Measurements from ENCODE around the gene TRIM33.
"Not testable (repeated sequence)": the region's sequence is repeated elsewhere in the genome, so short reads cannot be mapped to it uniquely, and the experiment has no call there.

TRIM33 gene

DNA sequence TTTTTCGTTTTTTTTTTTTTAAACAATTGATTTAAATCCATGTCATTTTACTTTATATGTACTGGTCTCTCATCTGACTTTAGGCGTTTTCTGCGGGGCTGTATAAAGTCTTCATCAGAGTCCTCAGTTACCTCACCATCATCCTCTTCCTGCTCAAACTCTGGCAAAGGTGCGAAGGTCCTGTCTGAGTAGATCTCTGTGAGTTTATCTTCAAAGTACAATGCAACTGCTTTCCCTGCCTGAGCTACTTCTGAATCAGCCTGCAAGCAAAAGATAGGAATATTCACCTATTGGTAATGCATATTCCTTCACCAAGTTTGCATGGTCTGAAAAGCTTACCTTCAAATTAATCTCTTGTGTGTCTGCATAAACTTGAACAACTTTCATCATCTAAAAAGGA, 113.4 kb downstream of the TRIM33 start:
- H3K4me3 ChIP-seq (ENCODE audit: low read depth, low read length): no peak overlapping the region
- H3K9me3 ChIP-seq: no peaks in the 10 kb centered on the region
- H3K27me3 ChIP-seq: no peaks in the 10 kb centered on the region
- no peak for DNase-seq
- no peaks in the 10 kb centered on the region for H3K4me1 ChIP-seq
- TF ChIP-seq, protein P1, sequence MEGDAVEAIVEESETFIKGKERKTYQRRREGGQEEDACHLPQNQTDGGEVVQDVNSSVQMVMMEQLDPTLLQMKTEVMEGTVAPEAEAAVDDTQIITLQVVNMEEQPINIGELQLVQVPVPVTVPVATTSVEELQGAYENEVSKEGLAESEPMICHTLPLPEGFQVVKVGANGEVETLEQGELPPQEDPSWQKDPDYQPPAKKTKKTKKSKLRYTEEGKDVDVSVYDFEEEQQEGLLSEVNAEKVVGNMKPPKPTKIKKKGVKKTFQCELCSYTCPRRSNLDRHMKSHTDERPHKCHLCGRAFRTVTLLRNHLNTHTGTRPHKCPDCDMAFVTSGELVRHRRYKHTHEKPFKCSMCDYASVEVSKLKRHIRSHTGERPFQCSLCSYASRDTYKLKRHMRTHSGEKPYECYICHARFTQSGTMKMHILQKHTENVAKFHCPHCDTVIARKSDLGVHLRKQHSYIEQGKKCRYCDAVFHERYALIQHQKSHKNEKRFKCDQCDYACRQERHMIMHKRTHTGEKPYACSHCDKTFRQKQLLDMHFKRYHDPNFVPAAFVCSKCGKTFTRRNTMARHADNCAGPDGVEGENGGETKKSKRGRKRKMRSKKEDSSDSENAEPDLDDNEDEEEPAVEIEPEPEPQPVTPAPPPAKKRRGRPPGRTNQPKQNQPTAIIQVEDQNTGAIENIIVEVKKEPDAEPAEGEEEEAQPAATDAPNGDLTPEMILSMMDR (IDR thresholded peaks at IDR 0.05; ENCODE audit: low read depth, low read length): no peak
- H3K36me3 ChIP-seq: peaks cover 13% of the 10 kb centered on the region

DNA sequence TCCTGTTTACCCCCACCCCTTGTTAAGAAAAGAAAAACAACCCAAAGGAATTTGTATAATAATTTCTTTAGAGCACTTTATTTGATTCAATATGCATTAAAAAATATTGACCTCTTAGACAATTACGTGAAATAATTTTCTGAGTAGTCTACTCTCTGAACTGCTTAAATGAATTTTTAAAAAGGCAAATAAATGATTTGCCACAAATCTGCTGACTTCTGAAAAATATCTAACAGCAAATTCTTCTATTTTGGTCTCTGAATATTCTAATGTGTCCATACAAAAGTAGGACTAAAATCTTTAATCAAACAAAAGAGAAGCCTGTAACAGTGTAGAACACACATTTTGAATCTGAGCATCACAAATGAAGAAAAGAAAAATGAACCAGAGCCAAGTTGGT, 115.1 kb downstream of the TRIM33 start:
- TF ChIP-seq, protein P1 (IDR thresholded peaks at IDR 0.05; ENCODE audit: low read depth, low read length): no peak
- Histone ChIP-seq H3K4me1 (no peaks in the 10 kb centered on the region), H3K36me3 (peaks cover 6% of the 10 kb centered on the region), H3K9me3 (no peaks in the 10 kb centered on the region), H3K4me3 (ENCODE audit: low read depth, low read length) (no peak overlapping the region), H3K27me3 (no peaks in the 10 kb centered on the region)
- no peak for DNase-seq

DNA sequence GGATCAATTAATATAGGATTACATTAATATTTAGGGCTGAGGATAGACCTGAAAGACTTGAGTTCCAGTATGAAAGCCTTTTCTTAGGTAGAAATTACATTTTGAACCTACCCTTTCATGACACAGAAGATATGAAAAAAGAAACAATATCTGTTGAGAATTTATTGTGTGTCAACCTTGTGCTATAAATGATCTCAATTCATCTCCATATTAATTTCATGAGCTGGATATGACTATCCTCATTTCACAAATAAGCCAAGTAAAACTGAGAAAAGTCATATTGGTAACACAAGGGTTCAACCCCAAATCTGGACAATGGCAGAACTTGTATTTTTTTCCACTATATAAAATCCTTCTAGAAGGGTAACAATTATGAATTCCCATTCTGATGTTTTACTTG, 120.0 kb downstream of the TRIM33 start:
- H3K36me3 ChIP-seq: no peaks in the 10 kb centered on the region

DNA sequence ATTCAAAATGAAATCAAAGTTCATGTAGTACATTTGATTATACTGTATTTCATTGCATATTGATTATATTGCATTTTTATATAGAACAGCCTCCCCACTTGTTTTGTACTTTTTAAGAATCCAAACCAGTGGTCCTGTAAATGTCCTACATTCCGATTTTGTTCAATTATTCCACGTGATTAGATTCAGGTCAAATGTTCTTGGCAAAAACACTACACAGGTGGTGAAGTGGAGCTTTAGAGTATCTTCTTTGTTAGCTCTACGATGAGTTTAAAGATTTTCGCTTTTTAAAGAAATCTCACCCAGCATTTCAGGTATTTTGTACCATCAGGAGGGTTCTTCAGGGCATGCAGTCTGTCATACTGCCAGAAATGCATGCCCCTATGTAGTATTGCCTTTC, 120.6 kb downstream of the TRIM33 start:
- no peak for DNase-seq
- Histone ChIP-seq H3K9me3 (no peaks in the 10 kb centered on the region), H3K4me1 (no peaks in the 10 kb centered on the region), H3K36me3 (no peaks in the 10 kb centered on the region), H3K4me3 (ENCODE audit: low read depth, low read length) (no peak overlapping the region), H3K27me3 (no peaks in the 10 kb centered on the region)
- TF ChIP-seq, protein P1 (IDR thresholded peaks at IDR 0.05; ENCODE audit: low read depth, low read length): no peak

More for the DNA sequence above, 120.0 kb downstream of the TRIM33 start:
- no peaks in the 10 kb centered on the region for H3K4me1 ChIP-seq
- TF ChIP-seq, protein P1 (IDR thresholded peaks at IDR 0.05; ENCODE audit: low read depth, low read length): no peak
- DNase-seq: no peak
- H3K4me3 ChIP-seq (ENCODE audit: low read depth, low read length): no peak overlapping the region
- H3K9me3 ChIP-seq: no peaks in the 10 kb centered on the region
- no peaks in the 10 kb centered on the region for H3K27me3 ChIP-seq

DNA sequence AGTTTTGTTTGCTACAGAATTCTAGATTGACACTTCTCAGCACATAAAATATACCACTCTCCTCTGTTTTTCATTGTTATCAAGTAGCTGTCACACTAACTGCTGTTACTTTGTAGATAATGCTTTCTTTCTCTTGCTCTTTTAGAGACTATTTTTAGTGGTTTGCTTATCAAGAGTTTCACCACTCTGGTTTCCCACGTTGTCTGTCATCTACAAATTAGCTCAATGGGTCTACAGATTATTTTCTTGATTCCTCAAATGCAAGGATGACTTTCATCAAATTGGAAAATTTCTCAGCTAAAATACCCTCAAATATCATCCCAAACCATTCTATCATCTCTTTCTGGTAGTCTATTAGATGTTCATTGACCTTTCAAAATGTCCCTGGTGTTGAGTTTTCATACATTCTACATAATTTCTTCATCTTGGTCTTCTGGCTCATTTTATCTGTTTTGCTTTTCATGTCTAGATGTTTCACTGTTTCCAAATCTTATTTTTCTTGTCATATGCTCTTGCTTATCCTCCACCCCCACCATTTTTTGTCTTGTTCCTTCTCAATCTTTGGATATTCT, 122.5 kb downstream of the TRIM33 start:
- Histone ChIP-seq H3K4me3 (ENCODE audit: low read depth, low read length) (no peak overlapping the region), H3K9me3 (no peaks in the 10 kb centered on the region), H3K4me1 (no peaks in the 10 kb centered on the region), H3K27me3 (no peaks in the 10 kb centered on the region), H3K36me3 (no peaks in the 10 kb centered on the region)
- TF ChIP-seq, protein P1 (IDR thresholded peaks at IDR 0.05; ENCODE audit: low read depth, low read length): no peak
- no peak for DNase-seq

DNA sequence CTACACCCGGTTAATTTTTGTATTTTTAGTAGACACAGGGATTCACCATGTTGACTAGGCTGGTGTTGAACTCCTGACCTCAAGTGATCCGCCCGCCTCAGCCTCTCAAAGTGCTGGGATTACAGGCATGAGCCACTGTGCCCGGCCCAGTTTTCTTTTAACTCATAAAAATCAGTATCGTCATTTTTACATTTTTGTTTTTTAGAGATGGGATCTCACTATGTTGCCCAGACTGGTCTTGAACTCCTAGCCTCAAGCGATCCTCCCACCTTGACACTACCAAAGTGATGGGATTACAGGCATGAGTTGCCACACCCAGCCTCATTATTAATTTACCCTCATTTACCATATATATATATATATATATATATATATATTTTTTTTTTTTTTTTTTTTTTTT, 123.4 kb downstream of the TRIM33 start:
- not testable (repeated sequence) for H3K4me3 ChIP-seq (ENCODE audit: low read depth, low read length); DNase-seq; H3K4me1 ChIP-seq; H3K36me3 ChIP-seq; H3K9me3 ChIP-seq; H3K27me3 ChIP-seq

DNA sequence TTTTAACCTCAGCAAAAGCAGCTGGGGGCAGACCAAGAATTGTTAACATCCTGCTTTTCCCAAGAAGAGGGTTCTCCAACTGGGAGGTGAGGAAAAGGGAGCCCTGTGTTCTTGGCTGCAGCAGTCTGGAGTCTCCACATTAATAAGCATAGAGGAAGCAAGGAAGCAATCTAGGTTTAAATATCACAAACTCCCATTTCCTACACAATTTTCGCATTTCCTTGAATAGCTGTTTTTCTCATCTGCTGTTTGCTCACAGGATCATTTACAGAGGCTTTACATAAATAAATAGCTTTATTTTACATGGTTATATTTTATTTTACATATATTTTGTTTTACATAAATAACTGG, 124.0 kb downstream of the TRIM33 start:
- TF ChIP-seq, protein P1 (IDR thresholded peaks at IDR 0.05; ENCODE audit: low read depth, low read length): no peak
- no peaks in the 10 kb centered on the region for H3K27me3 ChIP-seq
- no peaks in the 10 kb centered on the region for H3K9me3 ChIP-seq
- no peak overlapping the region for H3K4me3 ChIP-seq (ENCODE audit: low read depth, low read length)
- no peak for DNase-seq
- no peaks in the 10 kb centered on the region for H3K4me1 ChIP-seq
- no peaks in the 10 kb centered on the region for H3K36me3 ChIP-seq

All from BE2C (cell line).